HepG2 (cell line): ENCODE results near the gene POFUT1. TPM values are rescaled to one million over a fixed set of nuclear protein-coding genes. Genes with fewer than 3 reads are reported as not detected.
A peak's percentile ranks its signal among the peaks of the same experiment; 100 is the strongest.

Experiments
- ATAC-seq: fragments of 200-7000 bp; cut with Tn5 transposase; 3 replicates; pipeline ENCODE4 v1.9.1; 2020; ENCODE audit warnings: mild to moderate bottlenecking, moderate library complexity
- BruUV-seq: library from RNA; stranded (reverse); fragments of 400-500 nt; replicated peaks from 2 replicates; lab custom pipeline; 2021; lab: Mats Ljungman, UMichigan
- CTCF ChIA-PET: fragments of 300-600 bp; formaldehyde crosslinking; extraction: SDS; loops from one replicate; lab custom pipeline; 2021; ENCODE audit warnings: low total read pairs, inconsistent platforms, low intra/inter-chr PET ratio; lab: Yijun Ruan, JAX
- POLR2A ChIA-PET: fragments of 350-600 bp; sonication (Branson Sonifier 250); formaldehyde crosslinking; loops from one replicate; lab custom pipeline; 2020; ENCODE audit warnings: antibody characterized with exemption, inconsistent platforms; lab: Yijun Ruan, JAX
- DNase-seq: peaks from one replicate; pipeline ENCODE4 v3.0.0-alpha.2; 2015; ENCODE audit warnings: low spot score
- FAIRE-seq: peaks from 3 replicates; lab custom pipeline; 2011; peaks lifted over from hg19 to GRCh38; lab: Jason Lieb, UNC
- H2AFZ ChIP-seq: one replicate; pipeline ENCODE4 v1.6.1; 2011; ENCODE audit warnings: low read length, inconsistent platforms
- H3K27ac ChIP-seq: fragments of 300-600 bp; 3 replicates; pipeline ENCODE4 v1.8.0; 2011; ENCODE audit warnings: mixed run types, mild to moderate bottlenecking, mixed read lengths, low read length, inconsistent platforms; ENCODE audit not compliant: insufficient read depth; ENCODE audit errors: extremely low read length
- H3K27me3 ChIP-seq, 2 experiments: fragments of 200-600 bp in 1 of 2; 2 replicates in 1 of 2; 3 replicates in 1 of 2; pipeline versions ENCODE4 v1.6.0 to v1.8.0; 2011; ENCODE audit warnings: low read length in 2 of 2, mild to moderate bottlenecking in 2 of 2, moderate library complexity in 2 of 2, inconsistent platforms in 1 of 2; ENCODE audit not compliant: insufficient read depth in 2 of 2, control insufficient read depth in 1 of 2
- H3K36me3 ChIP-seq, 2 experiments: fragments of 200-600 bp in 1 of 2; replicated peaks in 1 of 2; 2 replicates in 1 of 2; 3 replicates in 1 of 2; pipeline versions ENCODE4 v1.5.1 to v1.8.0; 2011; ENCODE audit warnings: low read length in 2 of 2, inconsistent platforms in 1 of 2; ENCODE audit not compliant: insufficient read depth in 2 of 2, control insufficient read depth in 1 of 2
- H3K4me1 ChIP-seq: 2 replicates; pipeline ENCODE4 v1.5.1; 2012; ENCODE audit warnings: low read length, inconsistent platforms; ENCODE audit not compliant: insufficient read depth
- H3K4me2 ChIP-seq: 2 replicates; pipeline ENCODE4 v1.6.0; 2011; ENCODE audit warnings: low read depth, low read length, inconsistent platforms
- H3K4me3 ChIP-seq, 3 experiments: fragments of 200-600 bp in 1 of 3; sonication (generic), shearing (Covaris generic) in 1 of 3; replicated peaks in 1 of 3; 2 replicates each; pipeline ENCODE4 v1.5.1; 2011 to 2016; ENCODE audit warnings: low read length in 3 of 3, inconsistent platforms in 2 of 3, low read depth in 2 of 3, mild to moderate bottlenecking in 2 of 3, control low read depth in 1 of 3, mixed read lengths in 1 of 3; ENCODE audit not compliant: insufficient read depth in 1 of 3
- H3K79me2 ChIP-seq: one replicate; pipeline ENCODE4 v1.6.1; 2011; ENCODE audit warnings: low read length, inconsistent platforms; ENCODE audit not compliant: insufficient read depth
- H3K9ac ChIP-seq: 2 replicates; pipeline ENCODE4 v1.6.0; 2011; ENCODE audit warnings: mild to moderate bottlenecking, low read depth, low read length, inconsistent platforms; ENCODE audit not compliant: insufficient read depth
- H3K9me3 ChIP-seq: 2 replicates; pipeline ENCODE4 v1.5.1; 2012; ENCODE audit warnings: mild to moderate bottlenecking, low read length
- H4K20me1 ChIP-seq: 2 replicates; pipeline ENCODE4 v1.6.0; 2011; ENCODE audit warnings: inconsistent platforms, mild to moderate bottlenecking, low read length, moderate library complexity; ENCODE audit not compliant: insufficient read depth
- DNMT3B ChIP-seq: conservative IDR thresholded peaks from 2 replicates; pipeline ENCODE4 v1.6.1; 2016; ENCODE audit warnings: missing biosample characterization, control low read depth
- ELK4 ChIP-seq: sonication (generic); formaldehyde crosslinking; IDR thresholded peaks from 2 replicates; pipeline ENCODE4 v1.9.0; 2021; ENCODE audit warnings: missing genetic modification reagents, borderline replicate concordance
- IKZF5 ChIP-seq: IDR thresholded peaks from 2 replicates; pipeline ENCODE4 v1.6.1; 2018; ENCODE audit warnings: missing genetic modification reagents, mild to moderate bottlenecking, missing compliant biosample characterization
- KDM1A ChIP-seq: IDR thresholded peaks from 2 replicates; pipeline ENCODE4 v1.6.1; 2016; ENCODE audit warnings: missing compliant biosample characterization
- MED13 ChIP-seq: sonication (generic); formaldehyde crosslinking; IDR thresholded peaks from 2 replicates; pipeline ENCODE4 v1.5.0; 2020; ENCODE audit warnings: missing genetic modification reagents
- MLX ChIP-seq: IDR thresholded peaks from 2 replicates; pipeline ENCODE4 v1.6.1; 2016
- NKX3-1 ChIP-seq: sonication (generic); formaldehyde crosslinking; IDR thresholded peaks from 2 replicates; pipeline ENCODE4 v1.5.0; 2020; ENCODE audit warnings: missing genetic modification reagents
- SOX13 ChIP-seq, 3 experiments: fragments of 450-650 bp in 1 of 3; sonication (generic) in 1 of 3; formaldehyde crosslinking in 1 of 3; IDR thresholded peaks in 2 of 3; conservative IDR thresholded peaks in 1 of 3; 2 replicates each; pipeline versions ENCODE4 v1.5.0 to v1.6.1; 2016 to 2020; ENCODE audit warnings: antibody characterized with exemption in 1 of 3, mild to moderate bottlenecking in 1 of 3, missing compliant biosample characterization in 1 of 3, missing genetic modification reagents in 1 of 3, moderate library complexity in 1 of 3
- TOPORS ChIP-seq: sonication (generic); formaldehyde crosslinking; IDR thresholded peaks from 2 replicates; pipeline ENCODE4 v1.8.0; 2023; ENCODE audit warnings: mild to moderate bottlenecking, missing genetic modification reagents
- ZBTB10 ChIP-seq: sonication (generic); formaldehyde crosslinking; IDR thresholded peaks from 2 replicates; pipeline ENCODE4 v1.4.0; 2020; ENCODE audit warnings: missing genetic modification reagents, borderline replicate concordance
- ZNF136 ChIP-seq: sonication (generic); formaldehyde crosslinking; IDR thresholded peaks from 2 replicates; pipeline ENCODE4 v1.8.1; 2022; ENCODE audit warnings: low read depth, mild to moderate bottlenecking, moderate library complexity, missing genetic modification reagents
- ZNF660 ChIP-seq: sonication (generic); formaldehyde crosslinking; IDR thresholded peaks from 2 replicates; pipeline ENCODE4 v1.5.1; 2020; ENCODE audit warnings: mild to moderate bottlenecking, low read depth, missing genetic modification reagents, borderline replicate concordance
- ZSCAN5A ChIP-seq: sonication (generic); formaldehyde crosslinking; IDR thresholded peaks from 2 replicates; pipeline ENCODE4 v1.8.0; 2022; ENCODE audit warnings: mild to moderate bottlenecking, missing genetic modification reagents, borderline replicate concordance
- WGBS: methylation state at CpG from one replicate; pipeline ENCODE4 v1.1.6; 2017; ENCODE audit warnings: low lambda C conversion rate; 5-methylcytosine and 5-hydroxymethylcytosine counted together
- in situ Hi-C: cut with HindIII; loops from 2 replicates; pipeline ENCODE4 v1.10.0; 2017; ENCODE audit warnings: low pct_unique_long_range_greater_than_20kb; ENCODE audit not compliant: extremely low pct_ligation_motif_present
- intact Hi-C: fragments of 100-400 bp; cut with micrococcal nuclease; formaldehyde crosslinking; loops from one replicate; pipeline ENCODE4 v1.10.0; 2022; ENCODE audit not compliant: unreplicated experiment
- polyA plus RNA-seq, 8 experiments: library from polyadenylated mRNA; depleted of rRNA in 3 of 8; stranded (reverse) in 7 of 8; unstranded in 1 of 8; fragments of >200 nt; fragmentation: Illumina TruSeq in 4 of 8; extraction: Trizol in 4 of 8; gene quantifications; 2 replicates each; pipeline versions ENCODE4 v1.2.1 to v1.2.3, GENCODE V29; 2011 to 2016; ENCODE audit warnings: low read depth in 4 of 8, missing spikeins in 1 of 8, mixed read lengths in 1 of 8; ENCODE audit not compliant: insufficient read depth in 1 of 8
- total RNA-seq, 5 experiments: library from RNA; depleted of rRNA; stranded (reverse); fragments of >200 nt; fragmentation: Illumina TruSeq; extraction: Trizol; gene quantifications; 2 replicates each; pipeline ENCODE4 v1.2.3, GENCODE V29; 2016; ENCODE audit warnings: low read depth in 1 of 5

POFUT1 gene
- total and polyA plus RNA-seq, 2 of the 13 experiments (the other 11 are each of a cell fraction or from before 2014, with no cell fraction given): 35.5 to 58.3 TPM

GRCh38 chr20:32263398-32263954, 55.8 kb downstream of the POFUT1 start:
- H4K20me1 ChIP-seq: no peaks in the 10 kb centered on the region
- CTCF ChIA-PET: no interaction called here
- BruUV-seq: no TSS peak
- H3K4me1 ChIP-seq: peaks cover 49% of the 10 kb centered on the region
- H3K79me2 ChIP-seq: no peaks in the 10 kb centered on the region
- no peaks in the 10 kb centered on the region for H3K9me3 ChIP-seq
- H3K4me2 ChIP-seq: no peak overlapping the region
- DNase-seq: peak; percentile 62
- no peak overlapping the region for H2AFZ ChIP-seq
- H3K9ac ChIP-seq: no peak overlapping the region
- no peaks in the 10 kb centered on the region for H3K36me3 ChIP-seq
- 28% methylated on average over 7 of the region's 7 CpGs for WGBS
- no peaks in the 10 kb centered on the region for H3K27me3 ChIP-seq
- no peak overlapping the region for H3K27ac ChIP-seq
- no peak overlapping the region for H3K4me3 ChIP-seq
- in situ Hi-C loops: no loop called here
- peak; percentile 34 for ATAC-seq
- POLR2A ChIA-PET: no interaction called here
- no peak for FAIRE-seq
- intact Hi-C loops: no loop called here
- TF ChIP-seq ELK4 (CRISPR knock-in tag) (no peak), IKZF5 (CRISPR knock-in tag) (peak; percentile 34; the same call in 1 of the 2 replicates), ZBTB10 (CRISPR knock-in tag) (0 out of 2 replicates have a peak, but pooled peaks have one; percentile 31), MED13 (CRISPR knock-in tag) (no peak), DNMT3B (CRISPR knock-in tag) (no peak), NKX3-1 (CRISPR knock-in tag) (no peak), ZSCAN5A (CRISPR knock-in tag) (no peak), KDM1A (CRISPR knock-in tag) (peak; percentile 91; the same call in 1 of the 2 replicates), TOPORS (CRISPR knock-in tag) (no peak), MLX (CRISPR knock-in tag) (peak; percentile 49; the same call in 1 of the 2 replicates), ZNF136 (CRISPR knock-in tag) (no peak), SOX13 (IDR thresholded peaks at IDR 0.05) (0 out of 2 replicates have a peak, but pooled peaks have one; percentile 13), SOX13 (CRISPR knock-in tag; conservative IDR thresholded peaks at IDR 0.05 in 1 of 2, IDR thresholded peaks at IDR 0.05 in 1 of 2) (0 out of 4 replicates have a peak, but pooled peaks of 1 of the 2 experiments have one; percentile 45), ZNF660 (CRISPR knock-in tag) (no peak)
